SHP77 treated with DMSO at 0.1 percent for 48 hours (cell line): Measurements from ENCODE around the gene AQP11.
"Not testable (repeated sequence)": the region's sequence is repeated elsewhere in the genome, so short reads cannot be mapped to it uniquely, and the experiment has no call there.

ENCODE experiments used
- DNase-seq: peaks from one replicate; lab custom pipeline; 2025; lab: John Stamatoyannopoulos, UW

The AQP11 gene

GRCh38 chr11:77592727-77593126 lies 3.0 kb downstream of the AQP11 start:
- no peak for DNase-seq

GRCh38 chr11:77593883-77594282 lies 4.1 kb downstream of the AQP11 start:
- DNase-seq: no peak

- DNase-seq: no peak
Measured at GRCh38 chr11:77596626-77597025, 6.9 kb downstream of the AQP11 start.

- no peak for DNase-seq
Measured at GRCh38 chr11:77598195-77598594, 8.4 kb downstream of the AQP11 start.

- no peak for DNase-seq
Measured at GRCh38 chr11:77602381-77603088, 12.8 kb downstream of the AQP11 start.

- no peak for DNase-seq
Measured at GRCh38 chr11:77604281-77604680, 14.5 kb downstream of the AQP11 start.

GRCh38 chr11:77609234-77609633 lies 19.5 kb downstream of the AQP11 start:
- DNase-seq: no peak

GRCh38 chr11:77611921-77612320 lies 22.2 kb downstream of the AQP11 start:
- DNase-seq: no peak

- no peak for DNase-seq
Measured at GRCh38 chr11:77617892-77618291, 28.1 kb downstream of the AQP11 start.

- DNase-seq: peak; percentile 18
Measured at GRCh38 chr11:77619576-77620198, 29.9 kb downstream of the AQP11 start.

- no peak for DNase-seq
Measured at GRCh38 chr11:77630157-77630710, 40.5 kb downstream of the AQP11 start.

- DNase-seq: not testable (repeated sequence)
Measured at GRCh38 chr11:77633926-77634325, 44.2 kb downstream of the AQP11 start.

GRCh38 chr11:77636731-77637344 lies 47.1 kb downstream of the AQP11 start:
- DNase-seq: no peak

- peak; percentile 93 for DNase-seq
Measured at GRCh38 chr11:77637345-77638165, 47.8 kb downstream of the AQP11 start, which contains the start of gene CLNS1A. TSS of gene CLNS1A (minus strand) at chr11:77637794. CDS start at chr11:77637714, 80 bp downstream.

GRCh38 chr11:77642228-77642627 lies 52.5 kb downstream of the AQP11 start:
- no peak for DNase-seq

- no peak for DNase-seq
Measured at GRCh38 chr11:77644887-77645286, 55.1 kb downstream of the AQP11 start.

GRCh38 chr11:77647654-77648305 lies 58.0 kb downstream of the AQP11 start:
- no peak for DNase-seq

- no peak for DNase-seq
Measured at GRCh38 chr11:77650123-77650522, 60.4 kb downstream of the AQP11 start.

GRCh38 chr11:77654770-77655434 lies 65.1 kb downstream of the AQP11 start:
- DNase-seq: no peak

- no peak for DNase-seq
Measured at GRCh38 chr11:77656362-77656761, 66.6 kb downstream of the AQP11 start.
